WTC11 (cell line): ENCODE measurements around the gene PLEK. TPM values are rescaled to one million over a fixed set of nuclear protein-coding genes. Genes with fewer than 3 reads are reported as not detected.

ENCODE experiments used
- ATAC-seq: fragments of 200-7000 bp; cut with Tn5 transposase; 2 replicates; pipeline ENCODE4 v1.10.0; 2021; ENCODE audit warnings: mild to moderate bottlenecking, moderate library complexity
- CTCF ChIA-PET: fragments of 300-600 bp; sonication (Branson Sonifier 250); formaldehyde crosslinking; loops from one replicate; lab custom pipeline; 2021; ENCODE audit warnings: antibody characterized with exemption; lab: Charles Lee
- POLR2A ChIA-PET: fragments of 350-600 bp; sonication (Branson Sonifier 250); formaldehyde crosslinking; loops from one replicate; lab custom pipeline; 2021; ENCODE audit warnings: antibody characterized with exemption; lab: Charles Lee
- DNase-seq: peaks from one replicate; pipeline ENCODE4 v3.0.0; 2021; ENCODE audit warnings: low spot score
- H3K27ac Mint-ChIP-seq: 2 replicates; pipeline ENCODE4 v1.8.0; 2021; ENCODE audit warnings: mixed read lengths
- H3K27me3 Mint-ChIP-seq: 2 replicates; pipeline ENCODE4 v1.8.0; 2021; ENCODE audit warnings: low read depth, mild to moderate bottlenecking, moderate library complexity, mixed read lengths
- H3K36me3 Mint-ChIP-seq: 2 replicates; pipeline ENCODE4 v1.8.0; 2021; ENCODE audit warnings: mixed read lengths
- H3K4me1 Mint-ChIP-seq: 2 replicates; pipeline ENCODE4 v1.8.0; 2022; ENCODE audit warnings: mixed read lengths
- H3K4me3 Mint-ChIP-seq: 2 replicates; pipeline ENCODE4 v1.8.0; 2021; ENCODE audit warnings: mild to moderate bottlenecking, moderate library complexity, mixed read lengths
- H3K9me3 Mint-ChIP-seq: 2 replicates; pipeline ENCODE4 v1.8.0; 2021; ENCODE audit warnings: mixed read lengths
- ATF6 ChIP-seq: sonication (generic); formaldehyde crosslinking; IDR thresholded peaks from 2 replicates; pipeline ENCODE4 v1.8.1; 2023; ENCODE audit warnings: mild to moderate bottlenecking, missing genetic modification reagents
- CREM ChIP-seq: sonication (generic); formaldehyde crosslinking; IDR thresholded peaks from 2 replicates; pipeline ENCODE4 v1.8.1; 2022; ENCODE audit warnings: mild to moderate bottlenecking, missing genetic modification reagents, moderate library complexity
- EMX1 ChIP-seq: fragments of 250-450 bp; sonication (Bioruptor Pico); IDR thresholded peaks from 2 replicates; pipeline ENCODE4 v1.8.0; 2021; ENCODE audit warnings: mild to moderate bottlenecking
- ERG ChIP-seq: fragments of 250-450 bp; sonication (Bioruptor Pico); IDR thresholded peaks from 2 replicates; pipeline ENCODE4 v1.8.0; 2021; ENCODE audit warnings: mild to moderate bottlenecking
- FOXP1 ChIP-seq: sonication (generic); formaldehyde crosslinking; IDR thresholded peaks from 2 replicates; pipeline ENCODE4 v1.8.0; 2022; ENCODE audit warnings: missing genetic modification reagents, mild to moderate bottlenecking, moderate library complexity, borderline replicate concordance
- GTF2I ChIP-seq: fragments of 250-450 bp; sonication (Bioruptor Pico); conservative IDR thresholded peaks from 2 replicates; pipeline ENCODE4 v1.4.0; 2021; ENCODE audit warnings: mild to moderate bottlenecking
- HMGA2 ChIP-seq: fragments of 250-450 bp; sonication (Bioruptor Pico); IDR thresholded peaks from 2 replicates; pipeline ENCODE4 v1.4.0; 2021; ENCODE audit warnings: mild to moderate bottlenecking, moderate library complexity
- KAT7 ChIP-seq: sonication (generic); formaldehyde crosslinking; IDR thresholded peaks from 2 replicates; pipeline ENCODE4 v1.8.1; 2023; ENCODE audit warnings: missing genetic modification reagents, mild to moderate bottlenecking, borderline replicate concordance
- MLX ChIP-seq: sonication (generic); formaldehyde crosslinking; IDR thresholded peaks from 2 replicates; pipeline ENCODE4 v1.8.1; 2023; ENCODE audit warnings: mild to moderate bottlenecking, missing genetic modification reagents, moderate library complexity
- NFATC4 ChIP-seq: fragments of 250-450 bp; sonication (Bioruptor Pico); IDR thresholded peaks from 2 replicates; pipeline ENCODE4 v1.9.0; 2021; ENCODE audit warnings: mild to moderate bottlenecking
- NFE2L1 ChIP-seq: sonication (generic); formaldehyde crosslinking; IDR thresholded peaks from 2 replicates; pipeline ENCODE4 v1.8.1; 2023; ENCODE audit warnings: missing genetic modification reagents
- NFYB ChIP-seq: sonication (generic); formaldehyde crosslinking; conservative IDR thresholded peaks from 2 replicates; pipeline ENCODE4 v1.8.0; 2022; ENCODE audit warnings: low read depth, missing genetic modification reagents
- PRRX2 ChIP-seq: fragments of 250-450 bp; sonication (Bioruptor Pico); IDR thresholded peaks from 2 replicates; pipeline ENCODE4 v1.8.0; 2021; ENCODE audit warnings: mild to moderate bottlenecking
- SMAD3 ChIP-seq: sonication (generic); formaldehyde crosslinking; IDR thresholded peaks from 2 replicates; pipeline ENCODE4 v1.8.0; 2022; ENCODE audit warnings: missing genetic modification reagents, mild to moderate bottlenecking, borderline replicate concordance
- TCF7 ChIP-seq: sonication (generic); formaldehyde crosslinking; IDR thresholded peaks from 2 replicates; pipeline ENCODE4 v1.8.0; 2022; ENCODE audit warnings: mild to moderate bottlenecking, low read depth, missing genetic modification reagents, moderate library complexity
- ZNF232 ChIP-seq: sonication (generic); formaldehyde crosslinking; IDR thresholded peaks from 2 replicates; pipeline ENCODE4 v1.8.0; 2022; ENCODE audit warnings: mild to moderate bottlenecking, missing genetic modification reagents
- total RNA-seq: library from RNA; stranded (reverse); gene quantifications from 3 replicates; pipeline ENCODE4 v1.2.3, GENCODE V29; 2021
- TF ChIP-seq, protein P1 (sequence below): sonication (generic); formaldehyde crosslinking; IDR thresholded peaks from 2 replicates; pipeline ENCODE4 v1.8.1; 2022; ENCODE audit warnings: low read depth, missing genetic modification reagents, borderline replicate concordance
- TF ChIP-seq, protein P2 (sequence below): fragments of 250-450 bp; sonication (Bioruptor Pico); IDR thresholded peaks from 2 replicates; pipeline ENCODE4 v1.9.0; 2021; ENCODE audit warnings: mild to moderate bottlenecking
- TF ChIP-seq, protein P3 (sequence below): sonication (generic); formaldehyde crosslinking; IDR thresholded peaks from 2 replicates; pipeline ENCODE4 v1.8.0; 2022; ENCODE audit warnings: mild to moderate bottlenecking, missing genetic modification reagents
- TF ChIP-seq, protein P4 (sequence below): sonication (generic); formaldehyde crosslinking; IDR thresholded peaks from 2 replicates; pipeline ENCODE4 v1.8.0; 2022; ENCODE audit warnings: mild to moderate bottlenecking, missing genetic modification reagents

The PLEK gene
- total RNA-seq, 1 experiment from 2014 or later, result 0.26 TPM

GRCh38 chr2:68316111-68316510, 49.0 kb upstream of the PLEK start (continued):
- TF ChIP-seq, protein P1, sequence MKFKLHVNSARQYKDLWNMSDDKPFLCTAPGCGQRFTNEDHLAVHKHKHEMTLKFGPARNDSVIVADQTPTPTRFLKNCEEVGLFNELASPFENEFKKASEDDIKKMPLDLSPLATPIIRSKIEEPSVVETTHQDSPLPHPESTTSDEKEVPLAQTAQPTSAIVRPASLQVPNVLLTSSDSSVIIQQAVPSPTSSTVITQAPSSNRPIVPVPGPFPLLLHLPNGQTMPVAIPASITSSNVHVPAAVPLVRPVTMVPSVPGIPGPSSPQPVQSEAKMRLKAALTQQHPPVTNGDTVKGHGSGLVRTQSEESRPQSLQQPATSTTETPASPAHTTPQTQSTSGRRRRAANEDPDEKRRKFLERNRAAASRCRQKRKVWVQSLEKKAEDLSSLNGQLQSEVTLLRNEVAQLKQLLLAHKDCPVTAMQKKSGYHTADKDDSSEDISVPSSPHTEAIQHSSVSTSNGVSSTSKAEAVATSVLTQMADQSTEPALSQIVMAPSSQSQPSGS, result no peak
- TF ChIP-seq SMAD3 (CRISPR knock-in tag), result no peak
- no peak for TF ChIP-seq HMGA2
- TF ChIP-seq, protein P2, sequence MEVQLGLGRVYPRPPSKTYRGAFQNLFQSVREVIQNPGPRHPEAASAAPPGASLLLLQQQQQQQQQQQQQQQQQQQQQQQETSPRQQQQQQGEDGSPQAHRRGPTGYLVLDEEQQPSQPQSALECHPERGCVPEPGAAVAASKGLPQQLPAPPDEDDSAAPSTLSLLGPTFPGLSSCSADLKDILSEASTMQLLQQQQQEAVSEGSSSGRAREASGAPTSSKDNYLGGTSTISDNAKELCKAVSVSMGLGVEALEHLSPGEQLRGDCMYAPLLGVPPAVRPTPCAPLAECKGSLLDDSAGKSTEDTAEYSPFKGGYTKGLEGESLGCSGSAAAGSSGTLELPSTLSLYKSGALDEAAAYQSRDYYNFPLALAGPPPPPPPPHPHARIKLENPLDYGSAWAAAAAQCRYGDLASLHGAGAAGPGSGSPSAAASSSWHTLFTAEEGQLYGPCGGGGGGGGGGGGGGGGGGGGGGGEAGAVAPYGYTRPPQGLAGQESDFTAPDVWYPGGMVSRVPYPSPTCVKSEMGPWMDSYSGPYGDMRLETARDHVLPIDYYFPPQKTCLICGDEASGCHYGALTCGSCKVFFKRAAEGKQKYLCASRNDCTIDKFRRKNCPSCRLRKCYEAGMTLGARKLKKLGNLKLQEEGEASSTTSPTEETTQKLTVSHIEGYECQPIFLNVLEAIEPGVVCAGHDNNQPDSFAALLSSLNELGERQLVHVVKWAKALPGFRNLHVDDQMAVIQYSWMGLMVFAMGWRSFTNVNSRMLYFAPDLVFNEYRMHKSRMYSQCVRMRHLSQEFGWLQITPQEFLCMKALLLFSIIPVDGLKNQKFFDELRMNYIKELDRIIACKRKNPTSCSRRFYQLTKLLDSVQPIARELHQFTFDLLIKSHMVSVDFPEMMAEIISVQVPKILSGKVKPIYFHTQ (CRISPR knock-in tag), result no peak
- no peak for TF ChIP-seq ATF6 (CRISPR knock-in tag)
- no peak for TF ChIP-seq FOXP1
- TF ChIP-seq NFE2L1 (CRISPR knock-in tag), result no peak
- TF ChIP-seq PRRX2 (CRISPR knock-in tag), result no peak
- TF ChIP-seq ZNF232 (CRISPR knock-in tag), result no peak

GRCh38 chr2:68317971-68318913, 46.8 kb upstream of the PLEK start:
- no peak for DNase-seq
- CTCF ChIA-PET, result interaction anchor here (1.0 to 1.8 kb wide), 6 partner anchors 16 to 196 kb away, joined by 5 to 15 read pairs (median 6); no protein-coding TSS in a partner anchor
- H3K36me3 Mint-ChIP-seq, result no peaks in the 10 kb centered on the region
- H3K27ac Mint-ChIP-seq, result no peak overlapping the region
- no peaks in the 10 kb centered on the region for H3K9me3 Mint-ChIP-seq
- peak; percentile 19 for ATAC-seq
- H3K4me3 Mint-ChIP-seq, result peak overlapping the region; percentile 78
- POLR2A ChIA-PET, result interaction anchor here (0.8 kb wide), 1 partner anchor 151 kb away, joined by 3 read pairs; no protein-coding TSS in a partner anchor
- H3K4me1 Mint-ChIP-seq, result peaks cover 12% of the 10 kb centered on the region
- peaks cover 75% of the 10 kb centered on the region for H3K27me3 Mint-ChIP-seq
- no peak for TF ChIP-seq KAT7 (CRISPR knock-in tag)
- TF ChIP-seq, protein P3, sequence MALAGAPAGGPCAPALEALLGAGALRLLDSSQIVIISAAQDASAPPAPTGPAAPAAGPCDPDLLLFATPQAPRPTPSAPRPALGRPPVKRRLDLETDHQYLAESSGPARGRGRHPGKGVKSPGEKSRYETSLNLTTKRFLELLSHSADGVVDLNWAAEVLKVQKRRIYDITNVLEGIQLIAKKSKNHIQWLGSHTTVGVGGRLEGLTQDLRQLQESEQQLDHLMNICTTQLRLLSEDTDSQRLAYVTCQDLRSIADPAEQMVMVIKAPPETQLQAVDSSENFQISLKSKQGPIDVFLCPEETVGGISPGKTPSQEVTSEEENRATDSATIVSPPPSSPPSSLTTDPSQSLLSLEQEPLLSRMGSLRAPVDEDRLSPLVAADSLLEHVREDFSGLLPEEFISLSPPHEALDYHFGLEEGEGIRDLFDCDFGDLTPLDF (CRISPR knock-in tag), result no peak
- TF ChIP-seq GTF2I, result no peak
- no peak for TF ChIP-seq MLX (CRISPR knock-in tag)
- no peak for TF ChIP-seq CREM
- no peak for TF ChIP-seq SMAD3 (CRISPR knock-in tag)
- TF ChIP-seq, protein P4, sequence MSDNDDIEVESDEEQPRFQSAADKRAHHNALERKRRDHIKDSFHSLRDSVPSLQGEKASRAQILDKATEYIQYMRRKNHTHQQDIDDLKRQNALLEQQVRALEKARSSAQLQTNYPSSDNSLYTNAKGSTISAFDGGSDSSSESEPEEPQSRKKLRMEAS (CRISPR knock-in tag), result no peak
- TF ChIP-seq, protein P1, result no peak
- TF ChIP-seq ERG (CRISPR knock-in tag), result no peak
- TF ChIP-seq NFATC4 (CRISPR knock-in tag), result no peak
- TF ChIP-seq TCF7 (CRISPR knock-in tag), result no peak
- TF ChIP-seq NFYB (CRISPR knock-in tag), result no peak
- no peak for TF ChIP-seq ATF6 (CRISPR knock-in tag)
- TF ChIP-seq EMX1 (CRISPR knock-in tag), result no peak
